PFSK-1 (cell line): ENCODE data around the gene PPP1CC.

Experiments
- POLR2AphosphoS5 ChIP-seq: IDR thresholded peaks from 2 replicates; pipeline ENCODE4 v1.6.1; 2012; ENCODE audit warnings: low read depth, mild to moderate bottlenecking, control low read depth, low read length, moderate library complexity
- TAF1 ChIP-seq: IDR thresholded peaks from 2 replicates; pipeline ENCODE4 v1.6.1; 2012; ENCODE audit warnings: low read length, control low read depth, borderline replicate concordance; ENCODE audit not compliant: insufficient read depth

GRCh38 chr12:110728628-110729027 is 14.1 kb downstream of the PPP1CC start:
- TF ChIP-seq POLR2AphosphoS5 (no peak), TAF1 (no peak)
